ENCODE data around the gene ATRNL1. TPM values are rescaled to one million over a fixed set of nuclear protein-coding genes. Genes with fewer than 3 reads are reported as not detected.

The ATRNL1 gene
- total and polyA plus RNA-seq, 10 donors: 0.29 to 6.3 (median 2.2) TPM

- intact Hi-C loops (cut with DNase I; ENCODE audit: low total_unique reads): no loop called here
- no peak for TF ChIP-seq POLR2A (IDR thresholded peaks at IDR 0.05)
- TF ChIP-seq CTCF (IDR thresholded peaks at IDR 0.05 in 8 of 11, conservative IDR thresholded peaks at IDR 0.05 in 3 of 11): no peak
- TF ChIP-seq POLR2AphosphoS5 (IDR thresholded peaks at IDR 0.05): no peak
- H3K27me3 ChIP-seq (replicated peaks in 1 of 7): no peaks in the 10 kb centered on the region
- no peak overlapping the region for H3K4me3 ChIP-seq
- WGBS, 5 donors: 85 to 95% (median 88%) methylated on average over 1 of the region's 1 CpG
- no peaks in the 10 kb centered on the region for H3K36me3 ChIP-seq
- no peak overlapping the region for H3K27ac ChIP-seq
- H3K9me3 ChIP-seq: no peaks in the 10 kb centered on the region
- H3K4me1 ChIP-seq: no peaks in the 10 kb centered on the region
- DNase-seq: no peak
Observed at GRCh38 chr10:115883372-115883771, 790.2 kb downstream of the ATRNL1 start.

DNA sequence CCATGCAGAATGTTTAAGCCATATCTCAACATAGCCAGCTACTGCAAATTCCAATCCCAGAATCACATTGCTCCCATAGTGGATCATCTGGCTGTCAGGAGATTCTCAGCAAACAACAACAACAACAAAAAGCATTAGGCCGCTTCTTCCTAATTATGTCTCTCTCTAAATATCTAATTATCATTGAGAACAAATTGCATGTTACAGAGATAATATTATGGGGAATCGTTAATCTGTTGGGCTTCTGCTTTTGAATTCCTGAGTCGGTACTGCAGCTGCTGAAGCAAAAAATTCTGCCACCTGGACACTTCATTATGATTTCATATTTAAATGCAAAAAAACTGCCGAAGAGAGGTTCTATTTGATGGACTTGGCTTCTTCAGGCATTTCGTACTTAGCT lies 791.2 kb downstream of the ATRNL1 start:
- TF ChIP-seq POLR2AphosphoS5 (IDR thresholded peaks at IDR 0.05) (no peak), CTCF (IDR thresholded peaks at IDR 0.05 in 8 of 11, conservative IDR thresholded peaks at IDR 0.05 in 3 of 11) (no peak), POLR2A (IDR thresholded peaks at IDR 0.05) (no peak)
- Histone ChIP-seq H3K27me3 (replicated peaks in 1 of 7) (no peaks in the 10 kb centered on the region), H3K4me1 (no peaks in the 10 kb centered on the region), H3K9me3 (no peaks in the 10 kb centered on the region), H3K4me3 (no peak overlapping the region), H3K36me3 (no peaks in the 10 kb centered on the region), H3K27ac (no peak overlapping the region)
- WGBS, 5 donors: 89 to 93% (median 90%) methylated on average over 5 of the region's 5 CpGs
- intact Hi-C loops (cut with DNase I; ENCODE audit: low total_unique reads): no loop called here
- no peak for DNase-seq

- H3K9me3 ChIP-seq: no peaks in the 10 kb centered on the region
- intact Hi-C loops (cut with DNase I; ENCODE audit: low total_unique reads): no loop called here
- no peaks in the 10 kb centered on the region for H3K36me3 ChIP-seq
- H3K27me3 ChIP-seq (replicated peaks in 1 of 7): no peaks in the 10 kb centered on the region
- TF ChIP-seq POLR2AphosphoS5 (IDR thresholded peaks at IDR 0.05) (no peak), CTCF (IDR thresholded peaks at IDR 0.05 in 8 of 11, conservative IDR thresholded peaks at IDR 0.05 in 3 of 11) (no peak), POLR2A (IDR thresholded peaks at IDR 0.05) (no peak)
- H3K4me1 ChIP-seq: no peaks in the 10 kb centered on the region
- no peak for DNase-seq
- 82 to 91% (median 84%) methylated on average over 7 of the region's 7 CpGs for WGBS, 5 donors
- no peak overlapping the region for H3K27ac ChIP-seq
- no peak overlapping the region for H3K4me3 ChIP-seq
Observed at GRCh38 chr10:115895166-115895565, 802.0 kb downstream of the ATRNL1 start.

GRCh38 chr10:115898242-115898641 lies 805.1 kb downstream of the ATRNL1 start:
- no peaks in the 10 kb centered on the region for H3K27me3 ChIP-seq (replicated peaks in 1 of 7)
- no peak overlapping the region for H3K27ac ChIP-seq
- H3K36me3 ChIP-seq: no peaks in the 10 kb centered on the region
- H3K4me1 ChIP-seq: no peaks in the 10 kb centered on the region
- H3K9me3 ChIP-seq: no peaks in the 10 kb centered on the region
- TF ChIP-seq CTCF (IDR thresholded peaks at IDR 0.05 in 8 of 11, conservative IDR thresholded peaks at IDR 0.05 in 3 of 11): no peak
- TF ChIP-seq POLR2AphosphoS5 (IDR thresholded peaks at IDR 0.05): no peak
- TF ChIP-seq POLR2A (IDR thresholded peaks at IDR 0.05): no peak
- WGBS, 5 donors: 60 to 86% (median 79%) methylated on average over 3 of the region's 3 CpGs
- H3K4me3 ChIP-seq: no peak overlapping the region
- intact Hi-C loops (cut with DNase I; ENCODE audit: low total_unique reads): no loop called here
- no peak for DNase-seq
